ENCODE data around the gene CYB5R3.

- no peak for TF ChIP-seq CTCF (IDR thresholded peaks at IDR 0.05)
- no peak for TF ChIP-seq GABPA (IDR thresholded peaks at IDR 0.05; ENCODE audit: low read depth)
- peak in 1 of 2 experiments; percentile 48; a peak in 1 of 4 replicates for TF ChIP-seq EP300 (IDR thresholded peaks at IDR 0.05; ENCODE audit: borderline replicate concordance in 1 of 2, low read depth in 1 of 2, low read length in 1 of 2)
- TF ChIP-seq, protein P1, sequence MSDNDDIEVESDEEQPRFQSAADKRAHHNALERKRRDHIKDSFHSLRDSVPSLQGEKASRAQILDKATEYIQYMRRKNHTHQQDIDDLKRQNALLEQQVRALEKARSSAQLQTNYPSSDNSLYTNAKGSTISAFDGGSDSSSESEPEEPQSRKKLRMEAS (IDR thresholded peaks at IDR 0.05; ENCODE audit: low read depth) = 0 out of 2 replicates have a peak, but pooled peaks have one; percentile 33
- TF ChIP-seq GATA2 (CRISPR knock-in tag; IDR thresholded peaks at IDR 0.05) = no peak
- TF ChIP-seq EZH2phosphoT487 (IDR thresholded peaks at IDR 0.05; ENCODE audit: borderline replicate concordance, low read depth) = no peak
- TF ChIP-seq JUND (IDR thresholded peaks at IDR 0.05) = peak; percentile 66
- TF ChIP-seq TCF12 (IDR thresholded peaks at IDR 0.05) = peak; percentile 55
- TF ChIP-seq, protein P2, sequence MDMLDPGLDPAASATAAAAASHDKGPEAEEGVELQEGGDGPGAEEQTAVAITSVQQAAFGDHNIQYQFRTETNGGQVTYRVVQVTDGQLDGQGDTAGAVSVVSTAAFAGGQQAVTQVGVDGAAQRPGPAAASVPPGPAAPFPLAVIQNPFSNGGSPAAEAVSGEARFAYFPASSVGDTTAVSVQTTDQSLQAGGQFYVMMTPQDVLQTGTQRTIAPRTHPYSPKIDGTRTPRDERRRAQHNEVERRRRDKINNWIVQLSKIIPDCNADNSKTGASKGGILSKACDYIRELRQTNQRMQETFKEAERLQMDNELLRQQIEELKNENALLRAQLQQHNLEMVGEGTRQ (IDR thresholded peaks at IDR 0.05; ENCODE audit: borderline replicate concordance, low read depth, low read length) = no peak
- TF ChIP-seq, protein P3, sequence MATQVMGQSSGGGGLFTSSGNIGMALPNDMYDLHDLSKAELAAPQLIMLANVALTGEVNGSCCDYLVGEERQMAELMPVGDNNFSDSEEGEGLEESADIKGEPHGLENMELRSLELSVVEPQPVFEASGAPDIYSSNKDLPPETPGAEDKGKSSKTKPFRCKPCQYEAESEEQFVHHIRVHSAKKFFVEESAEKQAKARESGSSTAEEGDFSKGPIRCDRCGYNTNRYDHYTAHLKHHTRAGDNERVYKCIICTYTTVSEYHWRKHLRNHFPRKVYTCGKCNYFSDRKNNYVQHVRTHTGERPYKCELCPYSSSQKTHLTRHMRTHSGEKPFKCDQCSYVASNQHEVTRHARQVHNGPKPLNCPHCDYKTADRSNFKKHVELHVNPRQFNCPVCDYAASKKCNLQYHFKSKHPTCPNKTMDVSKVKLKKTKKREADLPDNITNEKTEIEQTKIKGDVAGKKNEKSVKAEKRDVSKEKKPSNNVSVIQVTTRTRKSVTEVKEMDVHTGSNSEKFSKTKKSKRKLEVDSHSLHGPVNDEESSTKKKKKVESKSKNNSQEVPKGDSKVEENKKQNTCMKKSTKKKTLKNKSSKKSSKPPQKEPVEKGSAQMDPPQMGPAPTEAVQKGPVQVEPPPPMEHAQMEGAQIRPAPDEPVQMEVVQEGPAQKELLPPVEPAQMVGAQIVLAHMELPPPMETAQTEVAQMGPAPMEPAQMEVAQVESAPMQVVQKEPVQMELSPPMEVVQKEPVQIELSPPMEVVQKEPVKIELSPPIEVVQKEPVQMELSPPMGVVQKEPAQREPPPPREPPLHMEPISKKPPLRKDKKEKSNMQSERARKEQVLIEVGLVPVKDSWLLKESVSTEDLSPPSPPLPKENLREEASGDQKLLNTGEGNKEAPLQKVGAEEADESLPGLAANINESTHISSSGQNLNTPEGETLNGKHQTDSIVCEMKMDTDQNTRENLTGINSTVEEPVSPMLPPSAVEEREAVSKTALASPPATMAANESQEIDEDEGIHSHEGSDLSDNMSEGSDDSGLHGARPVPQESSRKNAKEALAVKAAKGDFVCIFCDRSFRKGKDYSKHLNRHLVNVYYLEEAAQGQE (IDR thresholded peaks at IDR 0.05; ENCODE audit: low read depth, low read length) = no peak
- TF ChIP-seq, protein P4, sequence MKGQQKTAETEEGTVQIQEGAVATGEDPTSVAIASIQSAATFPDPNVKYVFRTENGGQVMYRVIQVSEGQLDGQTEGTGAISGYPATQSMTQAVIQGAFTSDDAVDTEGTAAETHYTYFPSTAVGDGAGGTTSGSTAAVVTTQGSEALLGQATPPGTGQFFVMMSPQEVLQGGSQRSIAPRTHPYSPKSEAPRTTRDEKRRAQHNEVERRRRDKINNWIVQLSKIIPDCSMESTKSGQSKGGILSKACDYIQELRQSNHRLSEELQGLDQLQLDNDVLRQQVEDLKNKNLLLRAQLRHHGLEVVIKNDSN (IDR thresholded peaks at IDR 0.05; ENCODE audit: borderline replicate concordance, low read depth) = no peak
- TF ChIP-seq TAF1 (IDR thresholded peaks at IDR 0.05; ENCODE audit: borderline replicate concordance, low read depth, low read length) = no peak
- TF ChIP-seq RFX5 (IDR thresholded peaks at IDR 0.05; ENCODE audit: low read length) = no peak
Observed at GRCh38 chr22:42635531-42635930, 13.7 kb downstream of the CYB5R3 start.

All from SK-N-SH (cell line).